Endothelial cell of umbilical vein (primary cell): Measurements from ENCODE around the gene CRACR2B. TPM values are rescaled to one million over a fixed set of nuclear protein-coding genes. Genes with fewer than 3 reads are reported as not detected.

Experiments
- BruUV-seq: library from RNA; stranded (reverse); fragments of 400-500 nt; replicated peaks from 2 replicates; lab custom pipeline; 2021; lab: Mats Ljungman, UMichigan
- CTCF ChIA-PET: fragments of 300-600, 350-600 bp; sonication (Branson Sonifier 250); formaldehyde crosslinking; loops from one replicate; lab custom pipeline; 2021; ENCODE audit warnings: antibody characterized with exemption, inconsistent platforms; lab: Charles Lee
- POLR2A ChIA-PET: fragments of 300-600, 350-600 bp; sonication (Branson Sonifier 250); formaldehyde crosslinking; loops from one replicate; lab custom pipeline; 2021; ENCODE audit warnings: antibody characterized with exemption, inconsistent platforms; lab: Charles Lee
- DNase-seq: peaks from one replicate; pipeline ENCODE4 v3.0.0-alpha.2; 2011; ENCODE audit warnings: low read depth, low spot score
- FAIRE-seq: peaks from 2 replicates; lab custom pipeline; 2011; peaks lifted over from hg19 to GRCh38; lab: Jason Lieb, UNC
- H2AFZ ChIP-seq: 2 replicates; pipeline ENCODE4 v1.6.0; 2012; ENCODE audit warnings: low read depth, low read length, control low read depth, inconsistent platforms
- H3K27ac ChIP-seq: 2 replicates; pipeline ENCODE4 v1.5.1; 2011; ENCODE audit warnings: low read depth, mild to moderate bottlenecking, control low read depth, low read length, moderate library complexity; ENCODE audit not compliant: insufficient read depth
- H3K27me3 ChIP-seq, 2 experiments: 2 replicates each; pipeline versions ENCODE4 v1.6.0 to v1.6.1; 2011; ENCODE audit warnings: low read length in 2 of 2, mixed read lengths in 1 of 2; ENCODE audit not compliant: control insufficient read depth in 2 of 2, insufficient read depth in 2 of 2
- H3K36me3 ChIP-seq, 2 experiments: 2 replicates in 1 of 2; 3 replicates in 1 of 2; pipeline ENCODE4 v1.5.1; 2011; ENCODE audit warnings: low read length in 2 of 2, mild to moderate bottlenecking in 1 of 2, moderate library complexity in 1 of 2; ENCODE audit not compliant: control insufficient read depth in 2 of 2, insufficient read depth in 2 of 2; ENCODE audit errors: extremely low read depth in 1 of 2
- H3K4me1 ChIP-seq: 3 replicates; pipeline ENCODE4 v1.5.1; 2011; ENCODE audit warnings: mild to moderate bottlenecking, low read length; ENCODE audit not compliant: control insufficient read depth, insufficient read depth; ENCODE audit errors: extremely low read depth
- H3K4me2 ChIP-seq: 2 replicates; pipeline ENCODE4 v1.6.1; 2011; ENCODE audit warnings: low read length, control low read depth, mixed read lengths; ENCODE audit not compliant: insufficient read depth
- H3K4me3 ChIP-seq, 3 experiments: fragments of 200-600 bp in 1 of 3; sonication (generic), shearing (Covaris generic) in 1 of 3; replicated peaks in 1 of 3; 2 replicates each; pipeline ENCODE4 v1.5.1; 2011 to 2016; ENCODE audit warnings: control low read depth in 3 of 3, low read length in 3 of 3, mild to moderate bottlenecking in 2 of 3, inconsistent platforms in 1 of 3, low read depth in 1 of 3, moderate library complexity in 1 of 3; ENCODE audit not compliant: insufficient read depth in 1 of 3
- H3K79me2 ChIP-seq: 2 replicates; pipeline ENCODE4 v1.6.0; 2012; ENCODE audit warnings: low read length, inconsistent platforms; ENCODE audit not compliant: control insufficient read depth, insufficient read depth
- H3K9ac ChIP-seq: replicated peaks from 2 replicates; pipeline ENCODE3; 2011; ENCODE audit warnings: low read length, control low read depth; ENCODE audit not compliant: insufficient read depth; ENCODE audit errors: extremely low read depth
- H3K9me1 ChIP-seq: replicated peaks from 3 replicates; pipeline ENCODE4 v1.6.0; 2011; ENCODE audit warnings: mild to moderate bottlenecking, low read length; ENCODE audit not compliant: control insufficient read depth, insufficient read depth; ENCODE audit errors: extremely low read depth
- H3K9me3 ChIP-seq: replicated peaks from 2 replicates; pipeline ENCODE4 v1.5.1; 2012; ENCODE audit warnings: low read length, inconsistent platforms; ENCODE audit not compliant: control insufficient read depth, insufficient read depth
- H4K20me1 ChIP-seq: replicated peaks from 2 replicates; pipeline ENCODE3; 2011; ENCODE audit warnings: mild to moderate bottlenecking, low read length; ENCODE audit not compliant: control insufficient read depth, insufficient read depth; ENCODE audit errors: extremely low read depth
- FOS ChIP-seq: IDR thresholded peaks from 2 replicates; pipeline ENCODE4 v1.6.1; 2011; ENCODE audit warnings: mild to moderate bottlenecking, low read length, moderate library complexity, borderline replicate concordance; ENCODE audit not compliant: insufficient read depth
- GATA2 ChIP-seq: IDR thresholded peaks from 2 replicates; pipeline ENCODE4 v1.7.0; 2011; ENCODE audit warnings: low read depth, mild to moderate bottlenecking, moderate library complexity, mixed read lengths, low read length; ENCODE audit not compliant: insufficient read length, insufficient read depth
- MYC ChIP-seq: IDR thresholded peaks from one replicate; pipeline ENCODE4 v1.6.1; 2011; ENCODE audit warnings: mild to moderate bottlenecking, low read depth, low read length
- POLR2A ChIP-seq: IDR thresholded peaks from 2 replicates; pipeline ENCODE4 v1.6.1; 2012; ENCODE audit warnings: low read depth, mild to moderate bottlenecking, control low read depth, low read length
- POLR2AphosphoS5 ChIP-seq: IDR thresholded peaks from 2 replicates; pipeline ENCODE4 v1.6.1; 2012; ENCODE audit warnings: low read depth, mild to moderate bottlenecking, control low read depth, low read length, moderate library complexity; ENCODE audit not compliant: insufficient read depth
- dilution Hi-C: fragments of 300-500 bp; cut with MboI; formaldehyde crosslinking; loops from one replicate; pipeline ENCODE4 v1.15.0; 2019; ENCODE audit warnings: low sequenced_read_pairs; ENCODE audit not compliant: extremely low pct_ligation_motif_present
- intact Hi-C: fragments of 100-400 bp; cut with micrococcal nuclease; formaldehyde crosslinking; loops from one replicate; pipeline ENCODE4 v1.10.0; 2022
- polyA plus RNA-seq, 4 experiments: library from polyadenylated mRNA; depleted of rRNA in 3 of 4; stranded (reverse) in 3 of 4; unstranded in 1 of 4; fragments of >200 nt; gene quantifications; 2 replicates each; pipeline versions ENCODE4 v1.2.1 to v1.2.3, GENCODE V29; 2011 to 2012; ENCODE audit warnings: missing spikeins in 1 of 4
- total RNA-seq: library from RNA; stranded (reverse); gene quantifications from 2 replicates; pipeline ENCODE4 v1.2.3, GENCODE V29; 2021
- TF ChIP-seq, protein P1 (sequence below), 2 donors: IDR thresholded peaks; 1 replicate in 1 of 2; 2 replicates in 1 of 2; pipeline ENCODE4 v1.5.1; 2011; ENCODE audit warnings: low read length in 2 of 2, mild to moderate bottlenecking in 2 of 2, moderate library complexity in 2 of 2, control low read depth in 1 of 2, inconsistent platforms in 1 of 2, low read depth in 1 of 2; ENCODE audit not compliant: insufficient read depth in 1 of 2; ENCODE audit errors: extremely low read depth in 1 of 2
- TF ChIP-seq, protein P2 (sequence below): IDR thresholded peaks from 2 replicates; pipeline ENCODE4 v1.6.1; 2011; ENCODE audit not compliant: insufficient read depth, insufficient read length

Gene CRACR2B
- total and polyA plus RNA-seq, 2 donors (not counting 3 experiments of a cell fraction or from before 2014, with no cell fraction given), result 8.4 to 9.3 TPM

DNA sequence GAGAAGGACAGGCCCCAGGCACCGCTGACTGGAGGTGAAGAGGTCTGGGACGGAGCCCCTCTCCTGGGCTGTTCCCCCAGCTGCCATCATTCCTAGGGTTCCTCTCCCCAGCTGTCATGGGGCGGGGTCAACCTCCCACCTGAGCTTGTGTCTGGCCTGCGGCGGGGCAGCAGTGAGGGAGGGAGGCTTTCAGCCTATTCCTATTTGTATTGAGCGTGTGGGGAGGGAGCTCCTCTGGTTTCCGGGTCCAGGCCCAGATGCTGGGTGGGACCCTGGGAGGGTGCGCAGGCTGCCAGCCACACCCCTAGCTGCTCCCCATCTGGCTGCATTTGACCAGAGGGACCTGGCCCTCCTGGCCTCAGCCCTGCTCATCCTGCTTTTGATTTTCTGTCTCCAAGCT is 28.7 kb downstream of the CRACR2B start:
- Histone ChIP-seq H3K4me1 (no peaks in the 10 kb centered on the region), H3K9me1 (no peaks in the 10 kb centered on the region), H3K79me2 (no peaks in the 10 kb centered on the region), H3K9me3 (no peaks in the 10 kb centered on the region), H3K27me3 (no peaks in the 10 kb centered on the region), H3K4me2 (no peak overlapping the region), H3K27ac (no peak overlapping the region), H4K20me1 (no peaks in the 10 kb centered on the region), H3K4me3 (no peak overlapping the region), H3K36me3 (no peaks in the 10 kb centered on the region), H2AFZ (no peak overlapping the region), H3K9ac (no peak overlapping the region)
- no peak for DNase-seq
- POLR2A ChIA-PET, result interaction anchor here (0.6 kb wide), 1 partner anchor 69 kb away, joined by 3 read pairs; the partner anchor contains the start of gene AP2A2
- dilution Hi-C loops (no loop called here), intact Hi-C loops (no loop called here)
- no peak for TF ChIP-seq FOS
- no peak for TF ChIP-seq POLR2AphosphoS5
- no peak for TF ChIP-seq GATA2
- TF ChIP-seq, protein P1, sequence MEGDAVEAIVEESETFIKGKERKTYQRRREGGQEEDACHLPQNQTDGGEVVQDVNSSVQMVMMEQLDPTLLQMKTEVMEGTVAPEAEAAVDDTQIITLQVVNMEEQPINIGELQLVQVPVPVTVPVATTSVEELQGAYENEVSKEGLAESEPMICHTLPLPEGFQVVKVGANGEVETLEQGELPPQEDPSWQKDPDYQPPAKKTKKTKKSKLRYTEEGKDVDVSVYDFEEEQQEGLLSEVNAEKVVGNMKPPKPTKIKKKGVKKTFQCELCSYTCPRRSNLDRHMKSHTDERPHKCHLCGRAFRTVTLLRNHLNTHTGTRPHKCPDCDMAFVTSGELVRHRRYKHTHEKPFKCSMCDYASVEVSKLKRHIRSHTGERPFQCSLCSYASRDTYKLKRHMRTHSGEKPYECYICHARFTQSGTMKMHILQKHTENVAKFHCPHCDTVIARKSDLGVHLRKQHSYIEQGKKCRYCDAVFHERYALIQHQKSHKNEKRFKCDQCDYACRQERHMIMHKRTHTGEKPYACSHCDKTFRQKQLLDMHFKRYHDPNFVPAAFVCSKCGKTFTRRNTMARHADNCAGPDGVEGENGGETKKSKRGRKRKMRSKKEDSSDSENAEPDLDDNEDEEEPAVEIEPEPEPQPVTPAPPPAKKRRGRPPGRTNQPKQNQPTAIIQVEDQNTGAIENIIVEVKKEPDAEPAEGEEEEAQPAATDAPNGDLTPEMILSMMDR (IDR thresholded peaks at IDR 0.05; ENCODE audit: extremely low read depth in 1 of 2, insufficient read depth in 1 of 2, low read depth in 1 of 2, low read length in 2 of 2), result no peak
- TF ChIP-seq MYC, result no peak
- no peak for TF ChIP-seq POLR2A
- TF ChIP-seq, protein P2, sequence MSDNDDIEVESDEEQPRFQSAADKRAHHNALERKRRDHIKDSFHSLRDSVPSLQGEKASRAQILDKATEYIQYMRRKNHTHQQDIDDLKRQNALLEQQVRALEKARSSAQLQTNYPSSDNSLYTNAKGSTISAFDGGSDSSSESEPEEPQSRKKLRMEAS, result no peak
- BruUV-seq, result no TSS peak
- CTCF ChIA-PET, result interaction anchor here (0.9 to 1.8 kb wide), 5 partner anchors 9 to 195 kb away, joined by 3 to 12 read pairs (median 4); no protein-coding TSS in a partner anchor
- no peak for FAIRE-seq
